ENCODE data around the gene CACNA1H. TPM values are rescaled to one million over a fixed set of nuclear protein-coding genes. Genes with fewer than 3 reads are reported as not detected.

Gene CACNA1H
- total RNA-seq, 1 experiment from 2014 or later, result 31.1 TPM

- ATAC-seq (no peak), DNase-seq (ENCODE audit: low read depth, low spot score) (no peak)
- Histone ChIP-seq H3K36me3 (ENCODE audit: control insufficient read depth, insufficient read depth, low read length) (no peaks in the 10 kb centered on the region), H3K27me3 (ENCODE audit: control insufficient read depth, insufficient read depth, low read length) (no peaks in the 10 kb centered on the region), H3K4me1 (ENCODE audit: control insufficient read depth, insufficient read depth, low read length) (peaks cover 64% of the 10 kb centered on the region), H3K9me3 (ENCODE audit: control insufficient read depth, insufficient read depth, low read depth, low read length) (no peaks in the 10 kb centered on the region), H3K4me3 (ENCODE audit: low read depth in 2 of 2, low read length in 2 of 2) (no peak overlapping the region), H3K27ac (ENCODE audit: low read length) (peak overlapping the region; percentile 68)
- ChIA-PET CTCF (interaction anchor here (0.7 to 1.2 kb wide), 2 partner anchors 30 to 59 kb away, joined by 3 to 5 read pairs; no protein-coding TSS in a partner anchor), POLR2A (no interaction called here)
- no TSS peak for BruUV-seq (replicated peaks)
- TF ChIP-seq SIN3A (IDR thresholded peaks at IDR 0.05; ENCODE audit: borderline replicate concordance, insufficient read depth, low read depth, low read length) (no peak), POLR2AphosphoS5 (IDR thresholded peaks at IDR 0.05; ENCODE audit: low read depth, low read length) (no peak), CTCF (IDR thresholded peaks at IDR 0.05) (no peak)
- intact Hi-C loops (cut with micrococcal nuclease; ENCODE audit: unreplicated experiment), result no loop called here
- in situ Hi-C loops (cut with HindIII; ENCODE audit: low pct_unique_long_range_greater_than_20kb, low sequenced_read_pairs), result no loop called here
Observed at GRCh38 chr16:1158456-1159324, 5.8 kb downstream of the CACNA1H start.

- DNase-seq (ENCODE audit: low read depth, low spot score), result no peak
- Histone ChIP-seq H3K4me1 (ENCODE audit: control insufficient read depth, insufficient read depth, low read length) (peaks cover 69% of the 10 kb centered on the region), H3K27ac (ENCODE audit: low read length) (peak overlapping the region; percentile 68), H3K4me3 (ENCODE audit: low read depth in 2 of 2, low read length in 2 of 2) (peak overlapping the region in 1 of 2 experiments; percentile 2; a peak in 1 of 4 replicates), H3K36me3 (ENCODE audit: control insufficient read depth, insufficient read depth, low read length) (no peaks in the 10 kb centered on the region), H3K9me3 (ENCODE audit: control insufficient read depth, insufficient read depth, low read depth, low read length) (no peaks in the 10 kb centered on the region), H3K27me3 (ENCODE audit: control insufficient read depth, insufficient read depth, low read length) (no peaks in the 10 kb centered on the region)
- BruUV-seq (replicated peaks), result no TSS peak
- peak; percentile 18 for ATAC-seq
- in situ Hi-C loops (cut with HindIII; ENCODE audit: low pct_unique_long_range_greater_than_20kb, low sequenced_read_pairs) (no loop called here), intact Hi-C loops (cut with micrococcal nuclease; ENCODE audit: unreplicated experiment) (no loop called here)
- ChIA-PET POLR2A (interaction anchor here (0.8 kb wide), 1 partner anchor 21 kb away, joined by 3 read pairs; no protein-coding TSS in a partner anchor), CTCF (no interaction called here)
- no peak for TF ChIP-seq POLR2AphosphoS5 (IDR thresholded peaks at IDR 0.05; ENCODE audit: low read depth, low read length)
- no peak for TF ChIP-seq CTCF (IDR thresholded peaks at IDR 0.05)
- no peak for TF ChIP-seq REST (IDR thresholded peaks at IDR 0.05; ENCODE audit: insufficient read depth in 1 of 2, low read depth in 2 of 2, low read length in 1 of 2)
- no peak for TF ChIP-seq TCF7L2 (IDR thresholded peaks at IDR 0.05; ENCODE audit: low read depth, low read length)
- no peak for TF ChIP-seq SIN3A (IDR thresholded peaks at IDR 0.05; ENCODE audit: borderline replicate concordance, insufficient read depth, low read depth, low read length)
Observed at GRCh38 chr16:1159325-1159972, 6.5 kb downstream of the CACNA1H start.
